DLD1 (cell line): ENCODE results near the gene CXCL12.

Experiments used
- in situ Hi-C: cut with HindIII; loops from 2 replicates; pipeline ENCODE4 v1.10.0; 2017; ENCODE audit warnings: low sequenced_read_pairs

CXCL12 gene

GRCh38 chr10:44364566-44364965 lies 20.3 kb downstream of the CXCL12 start:
- in situ Hi-C loops = no loop called here

GRCh38 chr10:44363716-44364115 lies 21.2 kb downstream of the CXCL12 start:
- in situ Hi-C loops = no loop called here

GRCh38 chr10:44362866-44363711 lies 21.8 kb downstream of the CXCL12 start:
- in situ Hi-C loops = no loop called here

GRCh38 chr10:44361109-44361508 lies 23.8 kb downstream of the CXCL12 start:
- in situ Hi-C loops = no loop called here

GRCh38 chr10:44358080-44358771 lies 26.7 kb downstream of the CXCL12 start:
- in situ Hi-C loops = no loop called here

GRCh38 chr10:44357023-44357540 lies 27.8 kb downstream of the CXCL12 start:
- in situ Hi-C loops = no loop called here

- in situ Hi-C loops = no loop called here
Measured at GRCh38 chr10:44356139-44357022, 28.5 kb downstream of the CXCL12 start.

GRCh38 chr10:44355630-44356029 lies 29.3 kb downstream of the CXCL12 start:
- in situ Hi-C loops = no loop called here

- in situ Hi-C loops = no loop called here
Measured at GRCh38 chr10:44354771-44355170, 30.1 kb downstream of the CXCL12 start.

GRCh38 chr10:44353721-44354120 lies 31.2 kb downstream of the CXCL12 start:
- in situ Hi-C loops = no loop called here

- in situ Hi-C loops = no loop called here
Measured at GRCh38 chr10:44353128-44353390, 31.8 kb downstream of the CXCL12 start.

GRCh38 chr10:44352316-44353127 lies 32.4 kb downstream of the CXCL12 start:
- in situ Hi-C loops = no loop called here

- in situ Hi-C loops = no loop called here
Measured at GRCh38 chr10:44348496-44348895, 36.4 kb downstream of the CXCL12 start.

GRCh38 chr10:44347609-44348400 lies 37.1 kb downstream of the CXCL12 start:
- in situ Hi-C loops = no loop called here

- in situ Hi-C loops = no loop called here
Measured at GRCh38 chr10:44344727-44345126, 40.2 kb downstream of the CXCL12 start.

- in situ Hi-C loops = no loop called here
Measured at GRCh38 chr10:44343843-44344242, 41.1 kb downstream of the CXCL12 start.

GRCh38 chr10:44341886-44342285 lies 43.0 kb downstream of the CXCL12 start:
- in situ Hi-C loops = no loop called here

GRCh38 chr10:44340557-44340956 lies 44.3 kb downstream of the CXCL12 start:
- in situ Hi-C loops = no loop called here

- in situ Hi-C loops = no loop called here
Measured at GRCh38 chr10:44339218-44339617, 45.7 kb downstream of the CXCL12 start.

GRCh38 chr10:44337081-44337480 lies 47.8 kb downstream of the CXCL12 start:
- in situ Hi-C loops = no loop called here
